ENCODE measurements around the gene HSD17B8.

The HSD17B8 gene

GRCh38 chr6:33247977-33248642 is 43.7 kb downstream of the HSD17B8 start:
- peak; percentile 83 for DNase-seq (ENCODE audit: low spot score)

- DNase-seq (ENCODE audit: low spot score), result no peak
Observed at GRCh38 chr6:33248643-33248931, 44.1 kb downstream of the HSD17B8 start.

DNA sequence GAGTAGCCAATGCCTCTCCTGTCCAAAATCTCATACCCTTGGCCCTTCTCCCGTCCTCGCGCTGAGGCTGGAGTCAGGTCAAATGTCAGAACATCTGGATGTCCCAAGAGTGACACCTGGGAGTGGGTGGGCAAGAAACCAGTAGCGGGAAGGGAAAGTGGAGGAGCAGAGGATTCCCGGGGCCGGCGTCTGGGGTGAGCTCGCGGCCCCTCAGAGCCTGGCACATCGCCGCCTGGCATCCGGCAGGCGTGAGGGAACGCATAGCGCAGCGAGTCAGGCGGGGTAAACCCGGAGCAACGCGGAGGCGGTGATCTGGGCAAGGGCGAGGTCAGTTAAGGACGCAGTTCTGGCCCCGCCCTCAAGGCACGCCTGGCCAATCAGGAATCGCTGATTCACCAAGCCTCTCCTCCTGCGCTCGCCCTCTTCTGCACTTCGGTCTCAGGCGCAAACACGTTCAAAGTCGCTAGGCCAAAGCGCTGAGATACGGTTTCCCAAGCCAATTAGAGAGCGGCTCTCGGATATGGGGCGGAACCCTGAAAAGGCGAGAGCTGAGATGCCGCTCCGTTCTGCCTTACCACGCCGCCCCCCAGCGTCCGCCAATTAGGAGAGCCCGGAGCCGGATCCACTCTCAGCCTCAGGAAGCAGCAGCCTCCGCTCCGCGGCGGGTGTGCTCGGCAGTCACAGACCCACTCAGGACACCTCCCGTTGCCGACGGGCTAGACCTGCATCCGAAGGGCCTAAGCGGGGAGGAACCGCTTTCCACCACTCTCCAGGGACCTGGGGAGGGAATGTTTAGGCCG is 44.7 kb downstream of the HSD17B8 start:
- peak; percentile 99 for DNase-seq (ENCODE audit: low spot score)

DNA sequence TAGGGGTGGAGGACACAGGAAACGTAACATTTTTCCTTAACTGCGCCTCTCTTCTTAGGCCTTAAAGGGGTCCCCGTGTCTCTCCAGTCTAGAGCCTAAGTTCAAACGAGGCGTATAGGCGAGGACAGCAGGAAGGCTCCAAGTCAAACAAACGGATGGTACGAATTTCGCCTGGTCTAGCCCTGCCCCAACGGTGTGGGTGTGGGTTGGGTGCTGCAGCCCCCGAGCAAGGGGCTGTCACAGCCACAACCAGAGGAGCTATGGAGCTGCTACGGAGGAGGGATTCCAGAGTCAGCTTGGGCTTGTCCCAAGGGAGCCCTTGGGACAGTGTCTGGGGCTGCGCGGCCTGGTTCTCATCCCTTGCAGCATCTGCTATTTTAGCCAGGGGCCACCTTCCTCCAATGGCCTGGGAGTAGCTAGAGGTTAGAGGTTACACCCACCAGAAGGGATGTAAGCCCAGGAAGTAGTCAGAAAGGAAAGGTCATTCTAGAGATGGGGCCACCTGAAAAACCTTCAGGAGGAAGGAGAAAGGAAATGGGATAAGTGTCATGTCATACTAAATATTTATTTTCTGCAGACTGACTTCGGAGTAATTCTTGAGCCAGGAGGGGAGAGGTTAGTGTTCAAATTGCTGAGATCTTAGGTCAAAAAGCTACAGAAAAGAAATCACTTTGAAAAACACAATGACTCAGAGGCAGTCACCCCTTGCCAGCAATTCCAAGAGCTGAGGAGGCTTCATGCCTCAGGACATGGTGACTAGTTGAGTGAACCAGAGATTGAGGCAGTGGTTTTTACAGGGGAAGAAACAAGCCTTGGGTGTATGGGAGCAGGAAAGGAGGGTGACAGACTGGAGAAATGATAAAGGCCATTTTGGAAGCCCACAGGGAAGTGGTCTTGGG is 45.5 kb downstream of the HSD17B8 start:
- no peak for DNase-seq (ENCODE audit: low spot score)

GRCh38 chr6:33250731-33251130 is 46.3 kb downstream of the HSD17B8 start:
- DNase-seq (ENCODE audit: low spot score), result no peak

GRCh38 chr6:33251395-33252012 is 47.0 kb downstream of the HSD17B8 start:
- no peak for DNase-seq (ENCODE audit: low spot score)

DNA sequence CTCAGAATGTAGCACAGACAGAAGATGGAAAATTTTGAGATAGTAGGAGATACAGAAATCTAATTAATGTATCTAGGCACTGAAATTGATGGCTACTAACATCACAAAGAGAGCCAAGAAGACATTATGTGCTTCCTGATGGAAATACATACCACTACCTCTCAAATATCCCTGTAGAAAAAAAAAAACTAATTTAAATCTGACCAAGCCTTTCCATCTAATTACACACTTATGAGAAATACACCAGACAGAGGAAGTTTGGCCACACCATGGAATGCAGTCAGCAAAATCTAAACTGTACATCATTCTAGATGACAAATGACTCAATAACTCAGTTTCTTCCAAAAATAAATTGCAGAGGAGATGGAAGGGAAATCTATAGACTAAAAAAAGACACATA is 48.3 kb downstream of the HSD17B8 start:
- no peak for DNase-seq (ENCODE audit: low spot score)

DNA sequence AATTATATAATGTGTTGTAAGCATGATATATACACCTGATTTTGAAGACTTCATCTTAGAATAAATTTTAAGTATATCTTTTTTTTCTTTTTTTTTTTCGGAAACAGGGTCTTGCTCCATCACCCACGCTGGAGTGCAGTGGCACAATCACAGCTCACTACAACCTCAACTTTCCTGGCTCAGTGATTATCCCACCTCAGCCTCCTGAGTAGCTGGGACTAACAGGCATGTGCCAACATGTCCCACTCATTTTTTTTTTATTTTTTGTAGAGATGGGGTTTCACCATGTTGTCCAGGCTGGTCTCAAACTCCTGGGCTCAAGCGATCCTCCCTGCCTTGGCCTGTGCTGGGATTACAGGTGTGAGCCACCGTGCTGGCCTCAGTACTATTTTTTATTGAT is 50.1 kb downstream of the HSD17B8 start:
- no peak for DNase-seq (ENCODE audit: low spot score)

Data from LoVo (cell line).